Measurements from ENCODE around the gene PDE8B. TPM values are rescaled to one million over a fixed set of nuclear protein-coding genes. Genes with fewer than 3 reads are reported as not detected.

PDE8B gene
- polyA plus RNA-seq, 1 of the 3 experiments (the other 2 are of a cell fraction), result not detected

GRCh38 chr5:77192441-77193050 is 17.9 kb upstream of the PDE8B start:
- no peaks in the 10 kb centered on the region for H3K4me1 ChIP-seq (ENCODE audit: control insufficient read depth in 1 of 2, insufficient read depth in 2 of 2, low read depth in 1 of 2, low read length in 1 of 2)
- no peak for TF ChIP-seq RFX5 (IDR thresholded peaks at IDR 0.05; ENCODE audit: low read length)
- TF ChIP-seq NFIC (IDR thresholded peaks at IDR 0.05; ENCODE audit: borderline replicate concordance), result no peak
- TF ChIP-seq FOXM1 (IDR thresholded peaks at IDR 0.05; ENCODE audit: low read depth), result no peak
- TF ChIP-seq GATA2 (CRISPR knock-in tag; IDR thresholded peaks at IDR 0.05), result no peak
- TF ChIP-seq EP300 (IDR thresholded peaks at IDR 0.05; ENCODE audit: borderline replicate concordance in 1 of 2, low read depth in 1 of 2, low read length in 1 of 2), result no peak
- TF ChIP-seq PBX3 (IDR thresholded peaks at IDR 0.05), result no peak
- POLR2A ChIA-PET, result no interaction called here
- no peaks in the 10 kb centered on the region for H3K27me3 ChIP-seq (ENCODE audit: insufficient read depth)
- no peak for DNase-seq
- no peaks in the 10 kb centered on the region for H3K9me3 ChIP-seq
- CTCF ChIA-PET, result interaction anchor here (0.7 kb wide), 1 partner anchor 204 kb away, joined by 3 read pairs; no protein-coding TSS in a partner anchor
- H3K36me3 ChIP-seq (replicated peaks in 1 of 2; ENCODE audit: control insufficient read depth in 1 of 2, insufficient read depth in 2 of 2, low read length in 1 of 2), result no peaks in the 10 kb centered on the region
- WGBS (ENCODE audit: low lambda C conversion rate), result 18% methylated on average over 2 of the region's 2 CpGs
- no peaks in the 10 kb centered on the region for H3K9me2 ChIP-seq
- no peak overlapping the region for H3K4me3 ChIP-seq (ENCODE audit: low read depth in 2 of 2, low read length in 1 of 2)
- H3F3A ChIP-seq (replicated peaks; ENCODE audit: insufficient read depth), result no peaks in the 10 kb centered on the region
- no peak overlapping the region for H3K9ac ChIP-seq
- H4K20me1 ChIP-seq (ENCODE audit: insufficient read depth), result no peaks in the 10 kb centered on the region
- no peak overlapping the region for H3K27ac ChIP-seq (ENCODE audit: low read depth in 2 of 2, low read length in 1 of 2)
- H3K4me2 ChIP-seq, result no peak overlapping the region
- H3K79me2 ChIP-seq (ENCODE audit: insufficient read depth), result no peaks in the 10 kb centered on the region
- H2AFZ ChIP-seq (ENCODE audit: low read depth), result no peak overlapping the region

- H2AFZ ChIP-seq (ENCODE audit: low read depth), result no peak overlapping the region
- H3F3A ChIP-seq (replicated peaks; ENCODE audit: insufficient read depth), result no peaks in the 10 kb centered on the region
- POLR2A ChIA-PET, result no interaction called here
- no peaks in the 10 kb centered on the region for H3K27me3 ChIP-seq (ENCODE audit: insufficient read depth)
- CTCF ChIA-PET, result no interaction called here
- TF ChIP-seq MEF2A (IDR thresholded peaks at IDR 0.05; ENCODE audit: borderline replicate concordance, low read depth), result no peak
- no peak for TF ChIP-seq EZH2phosphoT487 (IDR thresholded peaks at IDR 0.05; ENCODE audit: borderline replicate concordance, low read depth)
- no peak for TF ChIP-seq RFX5 (IDR thresholded peaks at IDR 0.05; ENCODE audit: low read length)
- no peak for TF ChIP-seq JUND (IDR thresholded peaks at IDR 0.05)
- no peak for TF ChIP-seq ELF1 (IDR thresholded peaks at IDR 0.05)
- no peak for TF ChIP-seq GABPA (IDR thresholded peaks at IDR 0.05; ENCODE audit: low read depth)
- no peak for TF ChIP-seq RAD21 (IDR thresholded peaks at IDR 0.05; ENCODE audit: low read length)
- no peak for TF ChIP-seq CHD2 (IDR thresholded peaks at IDR 0.05; ENCODE audit: low read length, partially characterized antibody)
- no peak for TF ChIP-seq FOXJ3 (CRISPR knock-in tag; IDR thresholded peaks at IDR 0.05)
- no peak for TF ChIP-seq GATA2 (CRISPR knock-in tag; IDR thresholded peaks at IDR 0.05)
- 0 out of 2 replicates have a peak, but pooled peaks cover 5% of the 10 kb centered on the region for H3K9me3 ChIP-seq
- no peaks in the 10 kb centered on the region for H3K4me1 ChIP-seq (ENCODE audit: control insufficient read depth in 1 of 2, insufficient read depth in 2 of 2, low read depth in 1 of 2, low read length in 1 of 2)
- no peaks in the 10 kb centered on the region for H3K9me2 ChIP-seq
- no peaks in the 10 kb centered on the region for H3K36me3 ChIP-seq (replicated peaks in 1 of 2; ENCODE audit: control insufficient read depth in 1 of 2, insufficient read depth in 2 of 2, low read length in 1 of 2)
- DNase-seq, result no peak
- H3K27ac ChIP-seq (ENCODE audit: low read depth in 2 of 2, low read length in 1 of 2), result no peak overlapping the region
- H3K4me3 ChIP-seq (ENCODE audit: low read depth in 2 of 2, low read length in 1 of 2), result no peak overlapping the region
- H4K20me1 ChIP-seq (ENCODE audit: insufficient read depth), result no peaks in the 10 kb centered on the region
- H3K9ac ChIP-seq, result no peak overlapping the region
- H3K79me2 ChIP-seq (ENCODE audit: insufficient read depth), result no peaks in the 10 kb centered on the region
- no peak overlapping the region for H3K4me2 ChIP-seq
These were observed 15.7 kb upstream of the PDE8B start for GRCh38 chr5:77194762-77195161.

Measured in SK-N-SH (cell line).